NCI-H2196 (cell line): ENCODE measurements around the gene CNTD1.

Experiments
- DNase-seq: peaks from one replicate; lab custom pipeline; 2025; ENCODE audit not compliant: unreplicated experiment; lab: John Stamatoyannopoulos, UW

The CNTD1 gene

GRCh38 chr17:42779304-42779935 lies 19.2 kb upstream of the CNTD1 start:
- DNase-seq = no peak

GRCh38 chr17:42779936-42780850 lies 18.5 kb upstream of the CNTD1 start, which contains the start of gene WNK4:
TSS of gene WNK4 (plus strand) at chr17:42780610. CDS start at chr17:42780699, 89 bp downstream.
- DNase-seq = no peak

DNA sequence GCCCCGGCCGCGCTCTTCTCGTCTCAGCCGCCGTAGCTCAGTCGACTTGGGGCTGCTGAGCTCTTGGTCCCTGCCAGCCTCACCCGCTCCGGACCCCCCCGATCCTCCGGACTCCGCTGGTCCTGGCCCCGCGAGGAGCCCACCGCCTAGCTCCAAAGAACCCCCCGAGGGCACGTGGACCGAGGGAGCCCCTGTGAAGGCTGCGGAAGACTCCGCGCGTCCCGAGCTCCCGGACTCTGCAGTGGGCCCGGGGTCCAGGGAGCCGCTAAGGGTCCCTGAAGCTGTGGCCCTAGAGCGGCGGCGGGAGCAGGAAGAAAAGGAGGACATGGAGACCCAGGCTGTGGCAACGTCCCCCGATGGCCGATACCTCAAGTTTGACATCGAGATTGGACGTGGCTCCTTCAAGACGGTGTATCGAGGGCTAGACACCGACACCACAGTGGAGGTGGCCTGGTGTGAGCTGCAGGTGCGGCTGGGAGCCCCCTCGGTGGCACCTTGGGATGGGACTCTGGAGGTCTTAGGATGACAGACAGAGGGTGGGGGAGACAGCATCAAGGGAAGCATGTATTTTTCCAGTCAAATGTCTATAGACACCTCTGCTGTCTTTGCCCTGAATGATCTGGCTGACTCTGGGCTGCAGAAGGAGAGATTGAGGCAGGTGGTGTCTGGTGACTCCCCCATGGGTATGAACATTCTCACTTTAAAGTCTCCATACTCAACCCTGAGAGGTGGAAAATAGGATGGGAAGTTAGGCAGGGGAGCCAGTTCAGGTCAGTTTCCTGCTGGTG lies 17.6 kb upstream of the CNTD1 start:
- no peak for DNase-seq

DNA sequence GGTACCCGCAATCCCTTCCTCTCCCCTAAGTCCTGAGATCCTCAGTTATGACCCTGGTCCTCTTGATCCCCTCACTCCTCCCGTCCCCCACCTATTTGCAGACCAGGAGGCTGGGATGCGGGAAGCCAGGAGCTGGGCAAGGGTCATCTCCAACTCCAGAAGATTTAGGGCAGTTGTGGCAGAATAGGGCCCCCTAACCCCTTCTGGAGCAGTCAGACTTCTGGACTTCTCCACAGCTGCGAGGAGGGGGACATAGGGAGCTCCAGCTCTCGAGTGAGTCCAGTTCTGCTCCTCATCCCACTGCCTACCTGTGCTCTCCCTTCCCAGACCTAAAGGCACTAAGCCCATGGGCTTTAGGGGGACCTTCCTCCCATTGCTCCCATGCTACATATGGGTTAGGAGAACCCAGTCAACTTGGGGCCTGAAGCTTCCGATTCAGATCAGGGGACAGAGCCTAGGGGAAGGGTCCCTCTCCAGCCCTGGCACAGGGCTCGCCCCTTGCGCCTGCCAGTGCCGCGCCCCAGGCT lies 17.0 kb upstream of the CNTD1 start:
- DNase-seq = no peak

GRCh38 chr17:42782166-42783061 lies 16.2 kb upstream of the CNTD1 start:
- no peak for DNase-seq

GRCh38 chr17:42783062-42783790 lies 15.4 kb upstream of the CNTD1 start:
- DNase-seq = no peak

DNA sequence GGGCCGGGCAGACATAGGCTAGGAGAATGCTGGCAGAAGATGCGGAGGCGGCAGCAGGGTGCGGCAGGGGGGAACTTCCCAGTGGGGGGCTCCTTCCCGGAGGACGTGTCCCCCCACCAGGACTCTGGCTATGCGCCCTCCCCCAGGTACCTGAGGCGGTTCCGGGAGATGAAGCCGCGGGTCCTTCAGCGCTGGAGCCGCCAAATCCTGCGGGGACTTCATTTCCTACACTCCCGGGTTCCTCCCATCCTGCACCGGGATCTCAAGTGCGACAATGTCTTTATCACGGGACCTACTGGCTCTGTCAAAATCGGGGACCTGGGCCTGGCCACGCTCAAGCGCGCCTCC lies 14.9 kb upstream of the CNTD1 start:
- DNase-seq = no peak

DNA sequence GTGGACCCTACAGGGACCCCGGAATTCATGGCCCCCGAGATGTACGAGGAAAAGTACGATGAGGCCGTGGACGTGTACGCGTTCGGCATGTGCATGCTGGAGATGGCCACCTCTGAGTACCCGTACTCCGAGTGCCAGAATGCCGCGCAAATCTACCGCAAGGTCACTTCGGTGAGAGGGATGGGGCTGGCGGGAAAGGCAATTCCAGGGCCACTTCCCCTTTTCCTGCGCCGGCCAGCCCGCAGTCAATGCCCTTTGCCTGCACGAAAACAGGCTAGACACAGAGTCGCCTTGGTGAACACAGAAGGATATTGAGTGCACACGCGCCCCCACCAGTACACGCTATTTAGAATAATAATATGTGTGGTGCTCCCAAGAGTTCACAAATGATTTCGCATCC lies 14.3 kb upstream of the CNTD1 start:
- no peak for DNase-seq

- no peak for DNase-seq
These were observed 13.7 kb upstream of the CNTD1 start for GRCh38 chr17:42784811-42785592.

DNA sequence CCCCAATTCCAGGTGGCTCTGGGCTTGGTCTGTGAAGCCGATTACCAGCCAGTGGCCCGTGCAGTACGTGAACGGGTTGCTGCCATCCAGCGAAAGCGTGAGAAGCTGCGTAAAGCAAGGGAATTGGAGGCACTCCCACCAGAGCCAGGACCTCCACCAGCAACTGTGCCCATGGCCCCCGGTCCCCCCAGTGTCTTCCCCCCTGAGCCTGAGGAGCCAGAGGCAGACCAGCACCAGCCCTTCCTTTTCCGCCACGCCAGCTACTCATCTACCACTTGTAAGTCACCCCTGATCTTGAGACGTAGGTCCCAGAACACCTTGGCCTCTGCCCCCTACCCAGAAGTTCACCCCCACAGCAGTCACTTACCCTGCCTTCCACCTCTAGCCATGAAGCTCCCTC lies 11.4 kb upstream of the CNTD1 start:
- DNase-seq = no peak

GRCh38 chr17:42791948-42792347 lies 6.7 kb upstream of the CNTD1 start:
- DNase-seq = no peak

DNA sequence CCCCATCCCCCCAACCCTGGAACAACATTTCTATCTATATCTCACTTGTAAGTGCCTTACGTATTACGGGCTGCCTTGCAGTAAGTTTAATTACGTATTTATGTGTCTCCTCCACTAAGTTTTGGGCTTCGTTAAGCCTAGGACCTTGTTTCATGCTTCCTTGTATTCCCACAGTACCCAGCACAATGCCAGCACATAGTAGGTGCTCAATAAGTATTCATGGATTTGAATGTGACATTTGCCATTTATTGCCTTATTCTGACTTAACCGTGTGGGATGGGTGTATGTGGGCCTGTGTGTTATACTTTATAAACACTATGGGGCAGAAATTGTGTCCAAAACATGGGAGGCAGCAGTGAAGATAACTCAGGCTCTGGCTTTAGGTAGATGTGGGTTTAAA lies 6.1 kb upstream of the CNTD1 start:
- no peak for DNase-seq

DNA sequence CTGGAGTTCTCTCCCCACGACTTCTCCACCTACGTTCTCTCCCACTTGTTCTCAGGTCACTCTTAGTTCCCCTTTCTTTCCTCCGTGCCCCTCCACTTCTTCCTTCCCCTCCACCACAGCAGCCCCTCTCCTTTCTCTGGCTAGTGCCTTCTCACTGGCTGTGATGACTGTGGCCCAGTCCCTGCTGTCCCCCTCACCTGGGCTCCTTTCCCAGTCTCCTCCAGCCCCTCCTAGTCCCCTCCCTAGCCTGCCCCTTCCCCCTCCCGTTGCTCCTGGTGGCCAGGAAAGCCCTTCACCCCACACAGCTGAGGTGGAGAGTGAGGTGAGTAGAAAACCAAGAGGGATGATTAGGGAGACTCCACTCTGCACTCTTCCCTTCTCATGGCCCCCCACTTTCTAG lies 3.6 kb upstream of the CNTD1 start:
- DNase-seq = no peak

GRCh38 chr17:42795465-42795864 lies 3.2 kb upstream of the CNTD1 start:
- DNase-seq = no peak

DNA sequence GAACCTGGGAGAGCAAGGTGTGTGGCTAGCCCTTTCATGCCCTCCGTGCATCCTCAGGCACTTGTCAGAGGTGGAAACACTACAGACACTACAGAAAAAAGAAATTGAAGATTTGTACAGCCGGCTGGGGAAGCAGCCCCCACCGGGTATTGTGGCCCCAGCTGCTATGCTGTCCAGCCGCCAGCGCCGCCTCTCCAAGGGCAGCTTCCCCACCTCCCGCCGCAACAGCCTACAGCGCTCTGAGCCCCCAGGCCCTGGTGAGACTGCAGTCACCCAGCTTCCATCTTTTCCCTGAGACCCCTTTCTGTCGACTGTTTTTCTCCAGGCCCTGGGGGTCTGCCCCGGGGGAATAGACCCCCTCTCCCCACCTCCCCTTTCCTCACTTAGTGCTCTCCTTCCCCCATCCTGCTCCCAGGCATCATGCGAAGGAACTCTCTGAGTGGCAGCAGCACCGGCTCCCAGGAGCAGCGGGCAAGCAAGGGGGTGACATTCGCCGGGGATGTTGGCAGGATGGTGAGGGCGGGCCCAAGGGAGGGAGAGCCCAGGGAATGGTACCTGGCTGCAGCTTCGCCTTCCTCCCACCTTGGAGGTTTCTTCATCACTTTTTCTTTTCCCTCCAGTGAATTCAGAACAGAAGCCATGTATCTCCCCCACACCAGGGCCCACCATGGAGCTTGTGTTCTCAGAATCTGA lies 2.4 kb upstream of the CNTD1 start:
- no peak for DNase-seq

GRCh38 chr17:42797067-42798007 lies 1.3 kb upstream of the CNTD1 start:
- DNase-seq = no peak

DNA sequence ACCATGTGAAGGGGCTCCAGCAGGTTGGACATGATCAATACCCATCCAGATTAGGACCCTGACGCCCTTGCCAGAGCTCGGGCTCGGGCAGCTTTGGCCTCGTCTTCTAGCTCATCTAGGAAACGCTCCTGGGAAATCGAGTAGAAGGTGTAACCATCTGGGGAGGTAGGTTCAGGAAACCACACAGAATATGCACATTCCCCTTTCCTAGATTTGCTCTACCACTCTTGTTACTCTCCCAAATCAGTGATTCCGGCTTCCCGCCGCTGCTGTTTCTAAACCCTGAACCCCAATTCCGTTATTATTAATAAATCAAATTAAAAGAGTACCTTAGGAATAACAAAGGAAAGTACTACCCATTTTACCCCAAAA lies 664 bp upstream of the CNTD1 start:
- no peak for DNase-seq
